Mesodermal cell (in vitro differentiated cells): ENCODE measurements around the gene ATP8B1.

Experiments used
- H3K27ac ChIP-seq: 2 replicates; pipeline ENCODE4 v1.7.0; 2013; ENCODE audit warnings: mild to moderate bottlenecking, low read depth, low read length, moderate library complexity; ENCODE audit not compliant: severe bottlenecking
- H3K36me3 ChIP-seq: 2 replicates; pipeline ENCODE4 v1.7.1; 2013; ENCODE audit warnings: mild to moderate bottlenecking, low read length, moderate library complexity; ENCODE audit not compliant: control insufficient read depth, insufficient read depth
- H3K4me1 ChIP-seq: one replicate; pipeline ENCODE4 v1.7.1; 2013; ENCODE audit warnings: mild to moderate bottlenecking, low read length; ENCODE audit not compliant: insufficient read depth, control insufficient read depth, poor library complexity, severe bottlenecking
- H3K4me3 ChIP-seq: 2 replicates; pipeline ENCODE4 v1.7.0; 2013; ENCODE audit warnings: low read length, control low read depth, mild to moderate bottlenecking; ENCODE audit not compliant: insufficient read depth, poor library complexity, severe bottlenecking; ENCODE audit errors: extremely low read depth
- H3K9me3 ChIP-seq: 2 replicates; pipeline ENCODE4 v1.7.1; 2013; ENCODE audit warnings: mild to moderate bottlenecking, low read length, moderate library complexity; ENCODE audit not compliant: control insufficient read depth
- WGBS, 2 experiments: methylation state at CpG; one replicate each; pipeline ENCODE4 v1.1.5; 2013; ENCODE audit warnings: missing lambda C conversion rate in 2 of 2; ENCODE audit not compliant: insufficient coverage in 2 of 2; 5-methylcytosine and 5-hydroxymethylcytosine counted together

The ATP8B1 gene

DNA sequence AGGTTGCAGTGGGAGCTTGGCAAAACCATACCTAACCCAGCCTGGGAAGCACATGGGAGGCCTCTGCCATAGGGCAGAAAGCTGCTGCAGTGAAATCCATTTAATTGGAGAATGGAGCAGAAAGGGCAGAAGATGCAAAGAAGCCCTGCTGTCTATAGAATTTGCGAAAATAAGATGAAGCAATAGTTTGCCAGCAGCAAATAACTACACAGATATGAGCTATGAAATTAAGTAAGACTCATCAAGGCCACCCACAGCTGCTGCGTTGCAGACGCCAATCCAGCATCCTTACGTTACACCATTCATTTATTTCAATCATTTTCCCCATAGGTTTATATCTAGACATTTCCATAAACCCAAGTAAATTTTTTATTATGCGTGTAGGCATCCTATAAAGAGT lies 21.1 kb downstream of the ATP8B1 start:
- Histone ChIP-seq H3K27ac (no peak overlapping the region), H3K9me3 (no peaks in the 10 kb centered on the region), H3K36me3 (no peaks in the 10 kb centered on the region), H3K4me3 (no peak overlapping the region), H3K4me1 (peaks cover 15% of the 10 kb centered on the region)
- WGBS, 2 experiments: 86 to 93% methylated on average over 3 to 4 of the region's 5 CpGs

DNA sequence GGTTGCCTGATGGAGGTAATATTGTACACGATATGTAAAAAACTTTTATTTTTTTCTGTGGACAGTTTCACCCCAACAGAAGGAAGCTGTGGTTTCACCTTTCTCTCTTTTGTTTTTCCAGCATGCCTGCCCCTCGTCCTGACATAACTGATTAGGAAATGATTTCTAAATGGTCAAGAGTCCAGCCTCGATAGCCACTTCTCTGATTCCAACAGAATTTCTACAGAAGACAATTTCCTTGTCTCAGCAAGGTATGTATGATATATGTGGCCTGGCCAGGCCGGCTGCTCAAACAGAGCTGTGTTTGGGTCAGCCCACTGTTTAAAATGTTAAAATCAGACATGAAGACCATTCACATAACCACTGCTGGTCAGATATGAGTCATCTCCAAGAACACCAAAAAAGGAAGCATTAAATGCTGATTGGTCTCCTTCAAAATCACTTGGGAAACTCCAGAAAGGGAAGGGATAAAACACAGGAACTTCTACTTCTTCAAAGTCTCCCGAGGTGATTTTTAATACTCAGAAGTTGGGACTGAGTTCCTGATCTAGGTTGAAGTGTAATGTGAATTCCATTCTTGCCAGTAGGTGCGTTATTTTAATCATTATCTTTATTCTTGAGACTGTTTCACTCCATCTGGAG lies 22.3 kb downstream of the ATP8B1 start:
- peak overlapping the region; percentile 39 for H3K27ac ChIP-seq
- no peak overlapping the region for H3K4me3 ChIP-seq
- H3K4me1 ChIP-seq: peaks cover 18% of the 10 kb centered on the region
- 89% methylated on average over 3 of the region's 6 CpGs; no CpG with 5 or more reads in 1 of the 2 experiments for WGBS, 2 experiments
- no peaks in the 10 kb centered on the region for H3K36me3 ChIP-seq
- H3K9me3 ChIP-seq: no peaks in the 10 kb centered on the region

DNA sequence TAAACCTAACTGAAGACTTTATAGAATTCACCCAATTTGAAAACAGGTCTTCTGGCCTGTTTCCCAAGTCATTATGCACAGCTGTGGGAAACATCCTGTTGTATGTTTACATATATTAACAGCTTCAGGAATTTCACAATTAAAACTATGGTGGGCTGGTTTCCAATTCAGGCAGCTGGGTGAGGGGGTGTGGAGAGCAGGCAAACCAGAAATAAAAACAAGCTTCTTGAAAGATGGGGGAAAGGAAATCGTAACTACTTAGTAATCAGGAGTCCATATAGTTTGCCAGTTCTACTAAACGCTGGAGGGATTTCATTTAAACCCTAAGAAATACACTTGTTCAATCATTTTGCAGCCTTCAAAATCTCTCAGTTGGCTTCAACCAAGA lies 22.8 kb downstream of the ATP8B1 start:
- WGBS, 2 experiments: no CpG with 5 or more reads among the region's 2 CpGs
- Histone ChIP-seq H3K36me3 (no peaks in the 10 kb centered on the region), H3K4me3 (no peak overlapping the region), H3K9me3 (no peaks in the 10 kb centered on the region), H3K27ac (peak overlapping the region; percentile 39), H3K4me1 (peaks cover 18% of the 10 kb centered on the region)

- H3K9me3 ChIP-seq: no peaks in the 10 kb centered on the region
- peaks cover 12% of the 10 kb centered on the region for H3K4me1 ChIP-seq
- H3K36me3 ChIP-seq: no peaks in the 10 kb centered on the region
- H3K4me3 ChIP-seq: no peak overlapping the region
- 81 to 100% methylated on average over 1 to 2 of the region's 4 CpGs for WGBS, 2 experiments
- H3K27ac ChIP-seq: no peak overlapping the region
These were observed 26.3 kb downstream of the ATP8B1 start for GRCh38 chr18:57776767-57777166.

GRCh38 chr18:57776354-57776753 lies 26.8 kb downstream of the ATP8B1 start:
- no peaks in the 10 kb centered on the region for H3K9me3 ChIP-seq
- 67% methylated on average over 1 of the region's 3 CpGs; no CpG with 5 or more reads in 1 of the 2 experiments for WGBS, 2 experiments
- no peak overlapping the region for H3K27ac ChIP-seq
- no peak overlapping the region for H3K4me3 ChIP-seq
- no peaks in the 10 kb centered on the region for H3K36me3 ChIP-seq
- H3K4me1 ChIP-seq: peaks cover 12% of the 10 kb centered on the region

GRCh38 chr18:57775937-57776336 lies 27.2 kb downstream of the ATP8B1 start:
- H3K4me3 ChIP-seq: no peak overlapping the region
- WGBS, 2 experiments: 96 to 100% methylated on average over 2 to 3 of the region's 3 CpGs
- peaks cover 12% of the 10 kb centered on the region for H3K4me1 ChIP-seq
- H3K27ac ChIP-seq: no peak overlapping the region
- H3K9me3 ChIP-seq: no peaks in the 10 kb centered on the region
- H3K36me3 ChIP-seq: no peaks in the 10 kb centered on the region

- Histone ChIP-seq H3K27ac (no peak overlapping the region), H3K9me3 (no peaks in the 10 kb centered on the region), H3K36me3 (no peaks in the 10 kb centered on the region), H3K4me1 (peaks cover 4% of the 10 kb centered on the region), H3K4me3 (no peak overlapping the region)
- 86 to 92% methylated on average over 9 of the region's 9 CpGs for WGBS, 2 experiments
These were observed 30.7 kb downstream of the ATP8B1 start for GRCh38 chr18:57772387-57772799.

- Histone ChIP-seq H3K9me3 (no peaks in the 10 kb centered on the region), H3K4me3 (no peak overlapping the region), H3K4me1 (peaks cover 3% of the 10 kb centered on the region), H3K36me3 (no peaks in the 10 kb centered on the region), H3K27ac (no peak overlapping the region)
- WGBS, 2 experiments: 83% methylated on average over 2 of the region's 3 CpGs; no CpG with 5 or more reads in 1 of the 2 experiments
These were observed 31.5 kb downstream of the ATP8B1 start for GRCh38 chr18:57771626-57772025.

DNA sequence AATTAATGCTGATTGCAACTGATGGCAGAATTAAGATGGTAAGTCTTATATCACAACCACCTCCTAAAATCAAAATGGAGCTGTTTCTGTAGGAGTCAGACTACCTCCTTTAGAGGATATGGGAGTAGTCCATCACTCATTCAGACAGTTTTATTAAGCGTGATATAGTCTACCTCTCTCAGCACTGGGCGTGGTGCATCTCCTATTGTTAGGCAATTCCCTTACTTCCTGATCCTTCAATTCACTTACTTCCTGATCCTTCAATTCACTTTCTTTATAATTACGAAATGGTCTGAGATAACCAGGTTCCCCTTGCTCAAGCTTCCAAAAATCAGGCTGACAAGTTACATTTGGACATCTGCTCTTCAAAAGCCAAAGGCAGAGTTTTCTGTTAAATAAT lies 31.9 kb downstream of the ATP8B1 start:
- WGBS, 2 experiments: 73 to 94% methylated on average over 3 of the region's 3 CpGs
- H3K27ac ChIP-seq: no peak overlapping the region
- H3K4me1 ChIP-seq: no peaks in the 10 kb centered on the region
- H3K36me3 ChIP-seq: no peaks in the 10 kb centered on the region
- no peaks in the 10 kb centered on the region for H3K9me3 ChIP-seq
- H3K4me3 ChIP-seq: no peak overlapping the region

DNA sequence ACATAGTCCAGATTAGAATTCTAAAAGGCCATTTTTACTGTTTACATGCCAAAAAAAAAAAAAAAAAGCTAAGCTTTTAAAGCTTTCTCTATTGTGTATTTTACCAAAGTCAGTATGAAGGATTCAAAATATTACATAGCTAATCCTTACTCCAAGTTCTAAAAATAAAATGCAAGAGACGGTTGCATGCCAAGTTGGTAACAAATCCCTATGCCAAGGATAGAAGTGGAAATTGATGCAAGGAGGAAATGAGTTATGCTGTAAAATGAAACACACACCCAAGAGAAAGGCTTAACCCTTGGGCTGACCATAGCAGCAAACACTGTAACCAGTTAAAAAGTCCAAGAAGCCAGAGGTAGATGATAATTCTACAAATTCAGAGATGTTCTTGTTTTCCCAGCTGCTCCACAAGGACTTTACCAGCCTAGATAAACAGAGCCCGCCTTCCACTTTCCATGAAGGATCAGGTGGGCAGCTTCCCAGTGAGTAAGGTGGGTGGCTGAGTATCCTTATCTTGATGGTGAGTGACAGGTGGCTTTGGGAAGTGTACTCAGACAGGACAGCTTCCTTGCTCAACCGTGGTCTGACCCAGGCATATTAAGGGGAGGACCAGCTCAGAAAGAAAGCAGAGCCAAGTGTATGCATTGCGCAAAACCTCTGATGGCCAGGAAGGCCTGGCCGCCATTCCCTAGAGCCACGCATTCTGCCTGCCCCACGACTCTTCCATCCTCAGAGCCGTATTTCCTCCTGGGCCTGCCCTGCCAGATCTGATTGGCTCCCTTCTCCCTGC lies 34.4 kb downstream of the ATP8B1 start:
- Histone ChIP-seq H3K4me3 (no peak overlapping the region), H3K9me3 (no peaks in the 10 kb centered on the region), H3K36me3 (no peaks in the 10 kb centered on the region), H3K27ac (no peak overlapping the region), H3K4me1 (no peaks in the 10 kb centered on the region)
- WGBS, 2 experiments: 89 to 94% methylated on average over 6 of the region's 8 CpGs
